Hepatocyte (in vitro differentiated cells): ENCODE data around the gene ZBTB20.

ENCODE experiments used
- CTCF ChIP-seq: fragments of 200-600 bp; sonication (generic); IDR thresholded peaks from 2 replicates; pipeline ENCODE4 v1.5.1; 2016; ENCODE audit warnings: antibody characterized with exemption, mild to moderate bottlenecking; ENCODE audit not compliant: poor library complexity
- EZH2 ChIP-seq: fragments of 200-600 bp; sonication (generic); IDR thresholded peaks from 2 replicates; pipeline ENCODE4 v1.6.1; 2016; ENCODE audit warnings: antibody characterized with exemption, mild to moderate bottlenecking, borderline replicate concordance

- no peak for TF ChIP-seq CTCF
- TF ChIP-seq EZH2, result no peak
These were observed 512.5 kb downstream of the ZBTB20 start for GRCh38 chr3:114634635-114635034.
